Body of pancreas (tissue), 4 donors: Measurements from ENCODE around the gene RIPOR2.

Experiments used
- POLR2A ChIP-seq, 3 donors: fragments of 450-650 bp; IDR thresholded peaks; one replicate each; pipeline ENCODE4 v1.6.1; 2016; ENCODE audit warnings: antibody characterized with exemption in 3 of 3, mild to moderate bottlenecking in 2 of 3
- TF ChIP-seq, protein P1 (sequence below), 7 experiments: fragments of 450-650 bp in 4 of 7; fragments of 200-600 bp in 3 of 7; sonication (generic) in 3 of 7; IDR thresholded peaks; one replicate each; pipeline ENCODE4 v1.5.1; 2016 to 2019; ENCODE audit warnings: antibody characterized with exemption in 7 of 7

GRCh38 chr6:24778878-24779277 lies 156.9 kb downstream of the RIPOR2 start:
- TF ChIP-seq, protein P1, sequence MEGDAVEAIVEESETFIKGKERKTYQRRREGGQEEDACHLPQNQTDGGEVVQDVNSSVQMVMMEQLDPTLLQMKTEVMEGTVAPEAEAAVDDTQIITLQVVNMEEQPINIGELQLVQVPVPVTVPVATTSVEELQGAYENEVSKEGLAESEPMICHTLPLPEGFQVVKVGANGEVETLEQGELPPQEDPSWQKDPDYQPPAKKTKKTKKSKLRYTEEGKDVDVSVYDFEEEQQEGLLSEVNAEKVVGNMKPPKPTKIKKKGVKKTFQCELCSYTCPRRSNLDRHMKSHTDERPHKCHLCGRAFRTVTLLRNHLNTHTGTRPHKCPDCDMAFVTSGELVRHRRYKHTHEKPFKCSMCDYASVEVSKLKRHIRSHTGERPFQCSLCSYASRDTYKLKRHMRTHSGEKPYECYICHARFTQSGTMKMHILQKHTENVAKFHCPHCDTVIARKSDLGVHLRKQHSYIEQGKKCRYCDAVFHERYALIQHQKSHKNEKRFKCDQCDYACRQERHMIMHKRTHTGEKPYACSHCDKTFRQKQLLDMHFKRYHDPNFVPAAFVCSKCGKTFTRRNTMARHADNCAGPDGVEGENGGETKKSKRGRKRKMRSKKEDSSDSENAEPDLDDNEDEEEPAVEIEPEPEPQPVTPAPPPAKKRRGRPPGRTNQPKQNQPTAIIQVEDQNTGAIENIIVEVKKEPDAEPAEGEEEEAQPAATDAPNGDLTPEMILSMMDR (IDR thresholded peaks at IDR 0.05) = no peak
- TF ChIP-seq POLR2A (IDR thresholded peaks at IDR 0.05) = no peak
